DOHH2 (cell line): ENCODE results near the gene FCER1G.

ENCODE experiments used
- EZH2phosphoT487 ChIP-seq: fragments of 200-600 bp; sonication (generic); IDR thresholded peaks from 2 replicates; pipeline ENCODE4 v1.6.1; 2017; ENCODE audit warnings: borderline replicate concordance, mild to moderate bottlenecking, antibody characterized with exemption, low read length, moderate library complexity, mixed read lengths
- TF ChIP-seq, protein P1 (sequence below): fragments of 200-600 bp; sonication (generic); IDR thresholded peaks from one replicate; pipeline ENCODE4 v1.5.1; 2014; ENCODE audit warnings: antibody characterized with exemption, mild to moderate bottlenecking, low read depth, low read length; ENCODE audit not compliant: poor library complexity, severe bottlenecking

DNA sequence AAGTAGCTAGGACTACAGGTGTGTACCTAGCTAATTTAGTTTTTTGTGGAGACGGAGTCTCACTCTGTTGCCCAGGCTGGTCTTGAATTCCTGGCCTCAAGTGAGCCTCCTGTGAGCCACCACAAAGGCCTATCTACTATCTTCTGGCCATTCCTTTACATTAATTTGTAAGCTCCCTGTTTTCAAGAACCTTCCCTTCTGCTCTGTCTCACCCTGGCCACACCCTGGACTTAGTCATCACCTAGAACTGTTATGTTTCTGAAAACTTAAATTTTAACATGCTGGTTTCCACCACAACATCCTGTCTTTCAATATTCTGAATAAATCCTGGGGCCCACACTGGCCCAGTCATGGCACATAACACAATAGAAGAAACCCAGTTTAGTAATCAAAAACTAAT, 32.9 kb upstream of the FCER1G start:
- TF ChIP-seq, protein P1, sequence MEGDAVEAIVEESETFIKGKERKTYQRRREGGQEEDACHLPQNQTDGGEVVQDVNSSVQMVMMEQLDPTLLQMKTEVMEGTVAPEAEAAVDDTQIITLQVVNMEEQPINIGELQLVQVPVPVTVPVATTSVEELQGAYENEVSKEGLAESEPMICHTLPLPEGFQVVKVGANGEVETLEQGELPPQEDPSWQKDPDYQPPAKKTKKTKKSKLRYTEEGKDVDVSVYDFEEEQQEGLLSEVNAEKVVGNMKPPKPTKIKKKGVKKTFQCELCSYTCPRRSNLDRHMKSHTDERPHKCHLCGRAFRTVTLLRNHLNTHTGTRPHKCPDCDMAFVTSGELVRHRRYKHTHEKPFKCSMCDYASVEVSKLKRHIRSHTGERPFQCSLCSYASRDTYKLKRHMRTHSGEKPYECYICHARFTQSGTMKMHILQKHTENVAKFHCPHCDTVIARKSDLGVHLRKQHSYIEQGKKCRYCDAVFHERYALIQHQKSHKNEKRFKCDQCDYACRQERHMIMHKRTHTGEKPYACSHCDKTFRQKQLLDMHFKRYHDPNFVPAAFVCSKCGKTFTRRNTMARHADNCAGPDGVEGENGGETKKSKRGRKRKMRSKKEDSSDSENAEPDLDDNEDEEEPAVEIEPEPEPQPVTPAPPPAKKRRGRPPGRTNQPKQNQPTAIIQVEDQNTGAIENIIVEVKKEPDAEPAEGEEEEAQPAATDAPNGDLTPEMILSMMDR: no peak
- no peak for TF ChIP-seq EZH2phosphoT487
